Caco-2 (cell line): ENCODE data around the gene EPHA2. TPM values are rescaled to one million over a fixed set of nuclear protein-coding genes. Genes with fewer than 3 reads are reported as not detected.

Experiments used
- BruUV-seq: library from RNA; stranded (reverse); fragments of 400-500 nt; replicated peaks from 2 replicates; lab custom pipeline; 2021; lab: Mats Ljungman, UMichigan
- CTCF ChIA-PET: fragments of 300-600 bp; sonication (Branson Sonifier 250); formaldehyde crosslinking; loops from one replicate; lab custom pipeline; 2022; ENCODE audit warnings: antibody characterized with exemption; lab: Charles Lee
- POLR2A ChIA-PET: fragments of 300-600 bp; sonication (Branson Sonifier 250); formaldehyde crosslinking; loops from one replicate; lab custom pipeline; 2022; ENCODE audit warnings: antibody characterized with exemption; lab: Charles Lee
- DNase-seq, 2 experiments: peaks; one replicate each; pipeline versions ENCODE4 v3.0.0 to v3.0.0-alpha.2; 2020 to 2022
- H3K27me3 ChIP-seq: replicated peaks from 2 replicates; pipeline ENCODE4 v1.6.0; 2011; ENCODE audit warnings: low read length; ENCODE audit not compliant: control insufficient read depth, insufficient read depth
- H3K36me3 ChIP-seq: 2 replicates; pipeline ENCODE4 v1.5.1; 2011; ENCODE audit warnings: low read length; ENCODE audit not compliant: control insufficient read depth, insufficient read depth
- H3K4me1 ChIP-seq: fragments of 250-450 bp; sonication (Bioruptor Pico); 2 replicates; pipeline ENCODE4 v1.5.1; 2020; ENCODE audit warnings: mild to moderate bottlenecking
- H3K4me3 ChIP-seq: 2 replicates; pipeline ENCODE4 v1.5.1; 2011; ENCODE audit warnings: low read depth, mild to moderate bottlenecking, control low read depth, low read length
- H3K9me3 ChIP-seq: fragments of 250-450 bp; sonication (Bioruptor Pico); 2 replicates; pipeline ENCODE4 v1.5.1; 2020; ENCODE audit warnings: mild to moderate bottlenecking, moderate library complexity
- H3K27ac Mint-ChIP-seq: one replicate; pipeline ENCODE4 v1.8.0; 2022; ENCODE audit warnings: mixed read lengths; ENCODE audit not compliant: unreplicated experiment
- H3K27me3 Mint-ChIP-seq: one replicate; pipeline ENCODE4 v1.8.0; 2022; ENCODE audit warnings: mixed read lengths; ENCODE audit not compliant: insufficient read depth, unreplicated experiment
- H3K36me3 Mint-ChIP-seq: one replicate; pipeline ENCODE4 v1.8.0; 2022; ENCODE audit warnings: mild to moderate bottlenecking, mixed read lengths; ENCODE audit not compliant: insufficient read depth, unreplicated experiment
- H3K4me1 Mint-ChIP-seq: one replicate; pipeline ENCODE4 v1.8.0; 2022; ENCODE audit warnings: low read depth, mixed read lengths; ENCODE audit not compliant: unreplicated experiment
- H3K4me3 Mint-ChIP-seq: one replicate; pipeline ENCODE4 v1.8.0; 2022; ENCODE audit warnings: mild to moderate bottlenecking, moderate library complexity, mixed read lengths; ENCODE audit not compliant: unreplicated experiment
- H3K9me3 Mint-ChIP-seq: one replicate; pipeline ENCODE4 v1.8.0; 2022; ENCODE audit warnings: mixed read lengths; ENCODE audit not compliant: unreplicated experiment
- intact Hi-C: fragments of 100-400 bp; cut with micrococcal nuclease; formaldehyde crosslinking; loops from one replicate; pipeline ENCODE4 v1.10.0; 2022; ENCODE audit not compliant: unreplicated experiment
- total RNA-seq: library from RNA; stranded (reverse); gene quantifications from 2 replicates; pipeline ENCODE4 v1.2.3, GENCODE V29; 2022
- TF ChIP-seq, protein P1 (sequence below), 2 experiments: fragments of 200-600 bp in 1 of 2; IDR thresholded peaks; 1 replicate in 1 of 2; 2 replicates in 1 of 2; pipeline versions ENCODE4 v1.5.1 to v1.8.0; 2011 to 2022; ENCODE audit warnings: antibody characterized with exemption in 1 of 2, control low read depth in 1 of 2, inconsistent platforms in 1 of 2, low read depth in 1 of 2, low read length in 1 of 2, mild to moderate bottlenecking in 1 of 2, moderate library complexity in 1 of 2; ENCODE audit not compliant: insufficient read depth in 1 of 2, severe bottlenecking in 1 of 2, unreplicated experiment in 1 of 2

The EPHA2 gene
- total RNA-seq, 1 experiment from 2014 or later, result 31.2 TPM

DNA sequence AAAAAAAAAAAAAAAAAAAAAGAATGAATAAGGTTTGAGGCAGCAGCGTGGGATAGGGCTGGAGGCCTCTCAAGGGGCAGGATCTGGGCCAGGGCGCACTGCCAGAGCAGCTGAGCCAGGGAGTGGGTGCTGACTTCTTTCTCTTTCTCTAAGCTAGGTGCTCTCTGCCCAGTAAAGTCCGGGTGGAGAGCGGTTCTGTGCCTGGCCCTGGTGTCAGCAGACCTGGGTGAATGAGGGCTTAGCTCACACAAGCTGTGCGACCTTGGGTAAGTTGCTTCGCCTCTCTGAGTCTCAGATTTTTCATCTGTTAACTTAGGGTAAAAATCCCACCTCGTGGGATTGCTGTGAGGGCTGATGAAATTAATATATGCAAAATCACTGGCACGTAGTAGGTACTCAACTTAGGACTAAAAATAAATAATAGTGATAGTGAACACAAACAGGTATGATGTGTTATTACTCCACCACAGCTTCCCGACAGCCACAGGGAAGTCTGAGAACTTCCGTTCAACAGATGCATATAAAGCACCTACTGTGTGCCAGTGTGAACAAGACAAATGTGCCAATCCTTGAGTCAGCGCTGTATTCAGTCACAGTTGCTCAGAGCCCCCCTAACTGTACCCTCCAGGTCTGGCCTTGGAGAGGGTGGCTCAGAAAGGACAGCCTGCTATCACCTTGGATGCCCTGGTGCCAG, 80.4 kb downstream of the EPHA2 start:
- H3K27ac Mint-ChIP-seq, result no peak overlapping the region
- intact Hi-C loops, result loop anchor here (10.0 kb wide), 1 partner anchor 289 kb away; the partner anchor contains the start of gene SZRD1
- no peaks in the 10 kb centered on the region for H3K36me3 Mint-ChIP-seq
- Histone ChIP-seq H3K27me3 (no peaks in the 10 kb centered on the region), H3K9me3 (no peaks in the 10 kb centered on the region), H3K4me1 (peaks cover 5% of the 10 kb centered on the region; the same call in 1 of the 2 replicates), H3K36me3 (no peaks in the 10 kb centered on the region), H3K4me3 (no peak overlapping the region)
- H3K27me3 Mint-ChIP-seq, result no peaks in the 10 kb centered on the region
- POLR2A ChIA-PET, result interaction anchor here (0.5 kb wide), 1 partner anchor 125 kb away, joined by 3 read pairs; no protein-coding TSS in a partner anchor
- DNase-seq, result no peak
- CTCF ChIA-PET, result interaction anchor here (0.7 kb wide), 1 partner anchor 531 kb away, joined by 4 read pairs; no protein-coding TSS in a partner anchor
- BruUV-seq, result no TSS peak
- no peaks in the 10 kb centered on the region for H3K9me3 Mint-ChIP-seq
- no peak overlapping the region for H3K4me3 Mint-ChIP-seq
- no peaks in the 10 kb centered on the region for H3K4me1 Mint-ChIP-seq
- TF ChIP-seq, protein P1, sequence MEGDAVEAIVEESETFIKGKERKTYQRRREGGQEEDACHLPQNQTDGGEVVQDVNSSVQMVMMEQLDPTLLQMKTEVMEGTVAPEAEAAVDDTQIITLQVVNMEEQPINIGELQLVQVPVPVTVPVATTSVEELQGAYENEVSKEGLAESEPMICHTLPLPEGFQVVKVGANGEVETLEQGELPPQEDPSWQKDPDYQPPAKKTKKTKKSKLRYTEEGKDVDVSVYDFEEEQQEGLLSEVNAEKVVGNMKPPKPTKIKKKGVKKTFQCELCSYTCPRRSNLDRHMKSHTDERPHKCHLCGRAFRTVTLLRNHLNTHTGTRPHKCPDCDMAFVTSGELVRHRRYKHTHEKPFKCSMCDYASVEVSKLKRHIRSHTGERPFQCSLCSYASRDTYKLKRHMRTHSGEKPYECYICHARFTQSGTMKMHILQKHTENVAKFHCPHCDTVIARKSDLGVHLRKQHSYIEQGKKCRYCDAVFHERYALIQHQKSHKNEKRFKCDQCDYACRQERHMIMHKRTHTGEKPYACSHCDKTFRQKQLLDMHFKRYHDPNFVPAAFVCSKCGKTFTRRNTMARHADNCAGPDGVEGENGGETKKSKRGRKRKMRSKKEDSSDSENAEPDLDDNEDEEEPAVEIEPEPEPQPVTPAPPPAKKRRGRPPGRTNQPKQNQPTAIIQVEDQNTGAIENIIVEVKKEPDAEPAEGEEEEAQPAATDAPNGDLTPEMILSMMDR (IDR thresholded peaks at IDR 0.05; ENCODE audit: insufficient read depth in 1 of 2, low read depth in 1 of 2, low read length in 1 of 2, severe bottlenecking in 1 of 2, unreplicated experiment in 1 of 2), result no peak

Other genes with a start within 250 kb of the EPHA2 start
- 21.5 and 23.5 TPM in 2 replicates for gene ZBTB17, start 180.0 kb downstream of the EPHA2 start, total RNA-seq
- 0.16 TPM in 1 of 2 replicates, not detected in the other for gene SRARP, start 151.8 kb downstream of the EPHA2 start, total RNA-seq
- gene HSPB7, start 138.0 kb downstream of the EPHA2 start, total RNA-seq, result not detected in 2 replicates
- 0.46 TPM in 1 of 2 replicates, not detected in the other for gene CLCNKA, start 134.0 kb downstream of the EPHA2 start, total RNA-seq
- gene CLCNKB, start 112.3 kb downstream of the EPHA2 start, total RNA-seq, result not detected in 2 replicates
- 0.41 and 0.44 TPM in 2 replicates for gene FAM131C, start 82.4 kb downstream of the EPHA2 start, total RNA-seq
- gene ARHGEF19, start 56.6 kb upstream of the EPHA2 start, total RNA-seq, result 7.7 and 8.0 TPM in 2 replicates
- gene CPLANE2, start 81.1 kb upstream of the EPHA2 start, total RNA-seq, result 2.1 and 4.2 TPM in 2 replicates
- 11.3 TPM in 2 replicates for gene FBXO42, start 196.4 kb upstream of the EPHA2 start, total RNA-seq
- 93.8 and 98.7 TPM in 2 replicates for gene SZRD1, start 211.2 kb upstream of the EPHA2 start, total RNA-seq